DOHH2 (cell line): ENCODE data around the gene ASTL.

Experiments
- EZH2phosphoT487 ChIP-seq: fragments of 200-600 bp; sonication (generic); IDR thresholded peaks from 2 replicates; pipeline ENCODE4 v1.6.1; 2017; ENCODE audit warnings: borderline replicate concordance, mild to moderate bottlenecking, antibody characterized with exemption, low read length, moderate library complexity, mixed read lengths
- TF ChIP-seq, protein P1 (sequence below): fragments of 200-600 bp; sonication (generic); IDR thresholded peaks from one replicate; pipeline ENCODE4 v1.5.1; 2014; ENCODE audit warnings: antibody characterized with exemption, mild to moderate bottlenecking, low read depth, low read length; ENCODE audit not compliant: poor library complexity, severe bottlenecking

DNA sequence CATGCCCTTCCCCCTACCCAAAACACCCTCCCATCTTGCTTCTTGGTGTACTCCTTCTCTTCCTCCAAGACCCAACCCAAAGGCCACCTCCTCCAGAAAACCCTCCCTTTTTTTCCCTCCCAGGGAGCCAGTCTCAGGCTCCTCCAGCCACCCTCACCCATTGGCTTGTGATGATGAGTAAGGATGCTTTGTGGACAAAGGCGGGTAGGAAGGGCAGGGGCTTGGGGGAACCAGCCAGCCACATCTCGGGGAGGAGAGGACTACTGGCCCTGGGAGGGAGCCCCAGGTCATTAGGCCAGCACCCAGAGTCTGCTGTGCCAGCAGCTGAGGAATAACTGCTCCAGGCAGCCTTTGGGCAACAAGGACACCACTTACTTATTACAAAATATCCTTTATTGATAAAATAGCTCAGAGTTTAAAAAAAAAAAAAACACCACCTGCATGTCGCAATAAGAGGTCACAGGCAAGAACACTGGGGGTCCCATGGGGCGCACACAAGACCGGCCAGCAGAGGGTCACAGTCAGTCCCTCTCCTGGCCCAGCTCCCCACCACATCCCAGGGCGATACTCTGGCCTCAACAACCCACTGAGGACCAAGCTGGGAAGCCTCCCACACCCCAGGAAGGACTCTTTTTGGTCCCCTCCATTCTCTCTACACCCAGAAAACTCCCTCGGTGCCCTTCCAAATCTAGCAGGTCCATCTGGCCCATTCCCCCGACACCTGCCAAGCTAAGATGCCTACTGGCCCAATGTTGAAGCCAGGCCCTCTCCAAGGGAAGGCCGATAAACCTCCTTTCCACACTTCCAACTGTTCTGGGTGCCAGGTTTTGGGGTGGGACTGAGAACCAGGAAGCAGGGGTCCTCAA lies 25.6 kb downstream of the ASTL start:
- TF ChIP-seq, protein P1, sequence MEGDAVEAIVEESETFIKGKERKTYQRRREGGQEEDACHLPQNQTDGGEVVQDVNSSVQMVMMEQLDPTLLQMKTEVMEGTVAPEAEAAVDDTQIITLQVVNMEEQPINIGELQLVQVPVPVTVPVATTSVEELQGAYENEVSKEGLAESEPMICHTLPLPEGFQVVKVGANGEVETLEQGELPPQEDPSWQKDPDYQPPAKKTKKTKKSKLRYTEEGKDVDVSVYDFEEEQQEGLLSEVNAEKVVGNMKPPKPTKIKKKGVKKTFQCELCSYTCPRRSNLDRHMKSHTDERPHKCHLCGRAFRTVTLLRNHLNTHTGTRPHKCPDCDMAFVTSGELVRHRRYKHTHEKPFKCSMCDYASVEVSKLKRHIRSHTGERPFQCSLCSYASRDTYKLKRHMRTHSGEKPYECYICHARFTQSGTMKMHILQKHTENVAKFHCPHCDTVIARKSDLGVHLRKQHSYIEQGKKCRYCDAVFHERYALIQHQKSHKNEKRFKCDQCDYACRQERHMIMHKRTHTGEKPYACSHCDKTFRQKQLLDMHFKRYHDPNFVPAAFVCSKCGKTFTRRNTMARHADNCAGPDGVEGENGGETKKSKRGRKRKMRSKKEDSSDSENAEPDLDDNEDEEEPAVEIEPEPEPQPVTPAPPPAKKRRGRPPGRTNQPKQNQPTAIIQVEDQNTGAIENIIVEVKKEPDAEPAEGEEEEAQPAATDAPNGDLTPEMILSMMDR: no peak
- no peak for TF ChIP-seq EZH2phosphoT487
